HG02610 (cell line): Measurements from ENCODE around the gene CALCOCO1.
"Not testable (repeated sequence)": the region's sequence is repeated elsewhere in the genome, so short reads cannot be mapped to it uniquely, and the experiment has no call there.

ENCODE experiments used
- ATAC-seq: cut with Tn5 transposase; IDR thresholded peaks from one replicate; pipeline ENCODE4 v1.9.1; 2021; ENCODE audit warnings: mild to moderate bottlenecking, moderate library complexity; ENCODE audit not compliant: unreplicated experiment

The CALCOCO1 gene

GRCh38 chr12:53733807-53734200, 6.6 kb upstream of the CALCOCO1 start:
- no peak for ATAC-seq

GRCh38 chr12:53733051-53733806, 6.0 kb upstream of the CALCOCO1 start:
- ATAC-seq, result no peak

- ATAC-seq, result no peak
These were observed 2.4 kb upstream of the CALCOCO1 start for GRCh38 chr12:53729644-53730043.

- ATAC-seq, result no peak
These were observed 954 bp upstream of the CALCOCO1 start for GRCh38 chr12:53728206-53728605.

- ATAC-seq, result no peak
These were observed 324 bp downstream of the CALCOCO1 start for GRCh38 chr12:53726946-53727309.

- no peak for ATAC-seq
These were observed 911 bp downstream of the CALCOCO1 start for GRCh38 chr12:53726341-53726740.

GRCh38 chr12:53725824-53726223, 1.4 kb downstream of the CALCOCO1 start:
- ATAC-seq, result no peak

GRCh38 chr12:53722450-53723041, 4.7 kb downstream of the CALCOCO1 start:
- ATAC-seq, result no peak

- no peak for ATAC-seq
These were observed 6.3 kb downstream of the CALCOCO1 start for GRCh38 chr12:53720946-53721345.

- ATAC-seq, result no peak
These were observed 7.6 kb downstream of the CALCOCO1 start for GRCh38 chr12:53719649-53720048.

- ATAC-seq, result not testable (repeated sequence)
These were observed 8.7 kb downstream of the CALCOCO1 start for GRCh38 chr12:53718567-53718966.

GRCh38 chr12:53717319-53717718, 9.9 kb downstream of the CALCOCO1 start:
- no peak for ATAC-seq

- ATAC-seq, result no peak
These were observed 13.2 kb downstream of the CALCOCO1 start for GRCh38 chr12:53714004-53714403.

- no peak for ATAC-seq
These were observed 13.7 kb downstream of the CALCOCO1 start for GRCh38 chr12:53713516-53713915.

- no peak for ATAC-seq
These were observed 15.1 kb downstream of the CALCOCO1 start for GRCh38 chr12:53712059-53712643.

- ATAC-seq, result no peak
These were observed 17.2 kb downstream of the CALCOCO1 start for GRCh38 chr12:53710091-53710490.

- ATAC-seq, result no peak
These were observed 17.6 kb downstream of the CALCOCO1 start for GRCh38 chr12:53709671-53710070.

GRCh38 chr12:53706080-53706479, 21.2 kb downstream of the CALCOCO1 start:
- ATAC-seq, result no peak

GRCh38 chr12:53703756-53704155, 23.5 kb downstream of the CALCOCO1 start:
- ATAC-seq, result no peak

GRCh38 chr12:53701518-53702264, 25.6 kb downstream of the CALCOCO1 start:
- peak; percentile 76 for ATAC-seq

- no peak for ATAC-seq
These were observed 26.7 kb downstream of the CALCOCO1 start for GRCh38 chr12:53700567-53700966.

- ATAC-seq, result no peak
These were observed 27.6 kb downstream of the CALCOCO1 start for GRCh38 chr12:53699678-53700025.
